22Rv1 (cell line): ENCODE measurements around the gene PSTPIP2.

Experiments used
- H3K27ac ChIP-seq: fragments of 450-650 bp; 2 replicates; pipeline ENCODE4 v1.5.1; 2017
- CTCF ChIP-seq: fragments of 450-650 bp; IDR thresholded peaks from 2 replicates; pipeline ENCODE4 v1.5.1; 2017; ENCODE audit warnings: mild to moderate bottlenecking
- ZFX ChIP-seq: fragments of 450-650 bp; IDR thresholded peaks from 2 replicates; pipeline ENCODE4 v1.6.1; 2017; ENCODE audit warnings: antibody characterized with exemption, borderline replicate concordance

The PSTPIP2 gene

DNA sequence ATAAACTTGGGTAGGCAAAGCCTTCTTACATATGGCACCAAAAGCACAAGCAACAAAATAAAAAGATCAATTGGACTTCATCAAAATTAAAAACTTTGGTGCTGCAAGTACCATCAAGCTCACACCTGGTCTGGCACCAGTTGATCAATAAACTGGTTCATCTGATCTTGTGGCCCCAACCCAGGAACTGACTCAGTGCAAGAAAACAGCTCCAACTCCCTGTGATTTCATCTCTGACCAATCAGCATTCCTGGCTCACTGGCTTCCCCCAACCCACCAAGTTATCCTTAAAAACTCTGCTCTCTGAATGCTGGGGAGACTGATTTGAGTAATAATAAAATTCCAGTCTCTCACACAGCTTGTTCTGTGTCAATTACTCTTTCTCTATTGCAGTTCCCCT, 113.3 kb downstream of the PSTPIP2 start:
- TF ChIP-seq ZFX = no peak
- TF ChIP-seq CTCF = no peak
- H3K27ac ChIP-seq = no peak overlapping the region

DNA sequence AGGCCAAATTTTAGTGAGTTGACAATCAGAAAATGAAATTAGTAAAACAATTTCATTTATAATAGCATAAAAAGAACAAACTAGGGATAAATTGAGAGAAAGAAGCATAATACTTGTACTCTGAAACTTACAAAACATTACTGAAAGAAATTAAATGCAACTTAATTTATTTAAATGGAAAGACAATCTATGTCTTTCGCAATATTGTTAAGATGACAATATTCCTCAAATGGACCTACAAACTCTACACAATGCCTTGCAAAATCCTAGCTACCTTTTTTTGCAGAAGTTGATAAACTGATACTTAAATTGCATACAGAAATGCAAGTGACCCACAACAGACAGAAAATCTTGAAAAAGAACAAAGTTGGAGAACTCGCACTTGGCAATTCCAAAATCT, 114.0 kb downstream of the PSTPIP2 start:
- no peak overlapping the region for H3K27ac ChIP-seq
- TF ChIP-seq ZFX (no peak), CTCF (no peak)

- H3K27ac ChIP-seq = no peak overlapping the region
- TF ChIP-seq CTCF (no peak), ZFX (no peak)
These were observed 115.0 kb downstream of the PSTPIP2 start for GRCh38 chr18:45957100-45957499.

DNA sequence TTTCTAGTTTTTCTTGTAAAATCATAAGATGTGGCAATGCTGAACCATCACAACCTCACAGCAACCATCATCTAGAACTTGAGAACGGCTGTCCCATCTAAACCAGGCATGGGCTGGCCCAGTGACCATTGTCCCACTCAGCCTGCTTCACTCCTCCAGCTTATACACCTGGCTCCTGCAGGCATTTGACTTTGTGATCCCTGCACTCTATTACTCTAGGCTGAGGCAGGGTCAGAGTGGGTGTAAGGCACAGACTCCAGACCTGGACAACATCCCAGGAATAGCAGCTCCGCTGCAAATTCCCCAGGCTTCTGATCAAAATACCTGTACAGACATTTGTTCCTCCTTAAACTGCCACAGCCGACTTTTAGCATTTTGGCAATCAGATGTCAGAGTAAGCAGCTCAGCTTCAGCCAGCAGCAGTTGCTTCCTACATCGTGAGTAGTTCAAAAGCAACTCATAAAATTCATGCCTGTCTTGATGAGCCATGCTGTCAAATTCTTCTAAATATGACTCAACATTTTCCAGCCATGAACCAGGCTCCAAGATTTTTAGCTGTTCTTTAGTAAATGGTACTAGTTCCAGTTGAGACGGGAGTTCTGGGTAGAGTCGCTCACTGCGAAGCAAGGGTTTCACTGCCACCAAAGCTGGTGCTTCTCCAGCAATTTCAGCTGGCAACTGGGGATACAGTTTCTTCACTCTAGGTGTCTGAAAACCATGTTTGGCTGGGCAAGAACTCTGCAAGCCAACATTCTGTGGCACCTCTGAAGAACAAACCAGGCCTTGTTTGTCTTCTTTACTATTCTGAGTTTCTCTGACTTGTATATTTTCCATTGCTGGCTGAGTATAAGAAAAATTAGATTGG, 117.8 kb downstream of the PSTPIP2 start:
- no peak overlapping the region for H3K27ac ChIP-seq
- TF ChIP-seq CTCF (no peak), ZFX (no peak)

- H3K27ac ChIP-seq = no peak overlapping the region
These were observed 120.9 kb downstream of the PSTPIP2 start for GRCh38 chr18:45951016-45951714.

GRCh38 chr18:45945669-45946068, 126.4 kb downstream of the PSTPIP2 start:
- no peak overlapping the region for H3K27ac ChIP-seq
- TF ChIP-seq CTCF (no peak), ZFX (no peak)

More at GRCh38 chr18:45951016-45951714, 120.9 kb downstream of the PSTPIP2 start:
- TF ChIP-seq ZFX = no peak
- TF ChIP-seq CTCF = no peak

GRCh38 chr18:45940724-45941123, 131.3 kb downstream of the PSTPIP2 start:
- H3K27ac ChIP-seq = no peak overlapping the region

More at GRCh38 chr18:45940724-45941123, 131.3 kb downstream of the PSTPIP2 start:
- no peak for TF ChIP-seq ZFX
- no peak for TF ChIP-seq CTCF
